H9 (cell line): ENCODE data around the gene B3GNT9. TPM values are rescaled to one million over a fixed set of nuclear protein-coding genes. Genes with fewer than 3 reads are reported as not detected.

Source experiments
- DNase-seq: peaks from one replicate; pipeline ENCODE4 v3.0.0-alpha.2; 2017
- H2AFZ ChIP-seq: one replicate; pipeline ENCODE4 v1.6.1; 2013; ENCODE audit warnings: mild to moderate bottlenecking, low read length, control low read depth, moderate library complexity
- H2AK5ac ChIP-seq: 2 replicates; pipeline ENCODE4 v1.6.1; 2013; ENCODE audit warnings: low read length, control low read depth, mixed read lengths; ENCODE audit not compliant: insufficient read length
- H2BK120ac ChIP-seq: one replicate; pipeline ENCODE4 v1.6.1; 2013; ENCODE audit warnings: low read depth, mild to moderate bottlenecking, low read length, control low read depth, inconsistent platforms; ENCODE audit not compliant: poor library complexity, severe bottlenecking
- H2BK12ac ChIP-seq: 2 replicates; pipeline ENCODE4 v1.6.1; 2013; ENCODE audit warnings: low read length, control low read depth, mixed read lengths, low read depth; ENCODE audit not compliant: insufficient read length
- H2BK15ac ChIP-seq: 2 replicates; pipeline ENCODE4 v1.6.1; 2013; ENCODE audit warnings: low read depth, low read length, control low read depth
- H2BK20ac ChIP-seq: one replicate; pipeline ENCODE4 v1.6.1; 2013; ENCODE audit warnings: low read depth, mild to moderate bottlenecking, low read length, control low read depth, inconsistent platforms; ENCODE audit not compliant: poor library complexity, severe bottlenecking
- H2BK5ac ChIP-seq: 2 replicates; pipeline ENCODE4 v1.6.1; 2013; ENCODE audit warnings: low read length, control low read depth, mixed read lengths; ENCODE audit not compliant: insufficient read length
- H3K14ac ChIP-seq: 2 replicates; pipeline ENCODE4 v1.6.1; 2013; ENCODE audit warnings: low read length, control low read depth; ENCODE audit not compliant: insufficient read depth
- H3K18ac ChIP-seq: 2 replicates; pipeline ENCODE4 v1.6.1; 2013; ENCODE audit warnings: low read depth, mild to moderate bottlenecking, mixed read lengths, low read length, control low read depth; ENCODE audit not compliant: insufficient read length
- H3K23ac ChIP-seq: 2 replicates; pipeline ENCODE4 v1.6.1; 2013; ENCODE audit warnings: low read length, control low read depth, mixed read lengths, low read depth; ENCODE audit not compliant: insufficient read length
- H3K23me2 ChIP-seq: 2 replicates; pipeline ENCODE4 v1.6.1; 2013; ENCODE audit warnings: low read depth, mild to moderate bottlenecking, mixed read lengths, low read length, control low read depth; ENCODE audit not compliant: insufficient read length, poor library complexity, severe bottlenecking
- H3K27ac ChIP-seq: 2 replicates; pipeline ENCODE4 v1.5.1; 2013; ENCODE audit warnings: low read length, control low read depth, mixed read lengths, low read depth; ENCODE audit not compliant: insufficient read length
- H3K27me3 ChIP-seq: 2 replicates; pipeline ENCODE4 v1.6.1; 2013; ENCODE audit warnings: low read length, control low read depth, inconsistent platforms; ENCODE audit not compliant: insufficient read depth
- H3K4ac ChIP-seq: 2 replicates; pipeline ENCODE4 v1.6.1; 2013; ENCODE audit warnings: low read depth, mild to moderate bottlenecking, control low read depth, inconsistent platforms, low read length, moderate library complexity
- H3K4me1 ChIP-seq: 2 replicates; pipeline ENCODE4 v1.6.1; 2013; ENCODE audit warnings: low read length, control low read depth, inconsistent platforms; ENCODE audit not compliant: insufficient read depth
- H3K4me2 ChIP-seq: 2 replicates; pipeline ENCODE4 v1.6.1; 2013; ENCODE audit warnings: low read length, control low read depth, mixed read lengths; ENCODE audit not compliant: insufficient read length, insufficient read depth
- H3K56ac ChIP-seq: 2 replicates; pipeline ENCODE4 v1.6.1; 2013; ENCODE audit warnings: low read depth, mild to moderate bottlenecking, mixed read lengths, low read length, control low read depth; ENCODE audit not compliant: insufficient read length
- H3K79me1 ChIP-seq: 2 replicates; pipeline ENCODE4 v1.6.1; 2013; ENCODE audit warnings: low read depth, mild to moderate bottlenecking, moderate library complexity, low read length, control low read depth, inconsistent platforms; ENCODE audit not compliant: insufficient read depth, poor library complexity, severe bottlenecking
- H3K79me2 ChIP-seq: 2 replicates; pipeline ENCODE4 v1.6.1; 2013; ENCODE audit warnings: low read length, control low read depth, inconsistent platforms; ENCODE audit not compliant: insufficient read depth
- H3K9ac ChIP-seq: 2 replicates; pipeline ENCODE4 v1.6.1; 2013; ENCODE audit warnings: low read length, control low read depth, mixed read lengths; ENCODE audit not compliant: insufficient read length; ENCODE audit errors: extremely low read depth
- H3K9me3 ChIP-seq: one replicate; pipeline ENCODE4 v1.6.1; 2013; ENCODE audit warnings: low read depth, low read length, inconsistent platforms; ENCODE audit not compliant: control insufficient read depth
- H3T11ph ChIP-seq: one replicate; pipeline ENCODE4 v1.6.1; 2013; ENCODE audit warnings: mild to moderate bottlenecking, low read length, control low read depth, inconsistent platforms
- H4K20me1 ChIP-seq: one replicate; pipeline ENCODE4 v1.6.1; 2013; ENCODE audit not compliant: control insufficient read depth, insufficient read length, insufficient read depth
- H4K5ac ChIP-seq: 2 replicates; pipeline ENCODE4 v1.6.1; 2013; ENCODE audit warnings: low read depth, mild to moderate bottlenecking, mixed read lengths, low read length, control low read depth; ENCODE audit not compliant: insufficient read length
- H4K8ac ChIP-seq: replicated peaks from 2 replicates; pipeline ENCODE4 v1.6.1; 2013; ENCODE audit warnings: low read length, control low read depth, mixed read lengths, low read depth; ENCODE audit not compliant: insufficient read length
- H4K91ac ChIP-seq: 2 replicates; pipeline ENCODE4 v1.6.1; 2013; ENCODE audit warnings: low read depth, mild to moderate bottlenecking, moderate library complexity, mixed read lengths, low read length, control low read depth; ENCODE audit not compliant: insufficient read length
- H3K27ac Mint-ChIP-seq, 3 experiments: 2 replicates in 2 of 3; 3 replicates in 1 of 3; pipeline ENCODE4 v1.8.0; 2020 to 2021; ENCODE audit warnings: mixed read lengths in 3 of 3, mild to moderate bottlenecking in 1 of 3, moderate library complexity in 1 of 3
- H3K27me3 Mint-ChIP-seq: 2 replicates; pipeline ENCODE4 v1.8.0; 2021; ENCODE audit warnings: low read depth, mild to moderate bottlenecking, moderate library complexity, mixed read lengths
- H3K36me3 Mint-ChIP-seq, 3 experiments: 2 replicates in 2 of 3; 3 replicates in 1 of 3; pipeline ENCODE4 v1.8.0; 2020 to 2021; ENCODE audit warnings: low read depth in 3 of 3, mixed read lengths in 3 of 3; ENCODE audit not compliant: insufficient read depth in 1 of 3
- H3K4me1 Mint-ChIP-seq, 2 experiments: 2 replicates each; pipeline ENCODE4 v1.8.0; 2020; ENCODE audit warnings: mixed read lengths in 2 of 2
- H3K4me3 Mint-ChIP-seq, 2 experiments: 2 replicates in 1 of 2; 3 replicates in 1 of 2; pipeline ENCODE4 v1.8.0; 2020 to 2021; ENCODE audit warnings: mild to moderate bottlenecking in 2 of 2, mixed read lengths in 2 of 2, moderate library complexity in 1 of 2
- H3K9me3 Mint-ChIP-seq, 2 experiments: 2 replicates in 1 of 2; 3 replicates in 1 of 2; pipeline ENCODE4 v1.8.0; 2020; ENCODE audit warnings: mild to moderate bottlenecking in 2 of 2, mixed read lengths in 2 of 2, moderate library complexity in 1 of 2
- CTCF ChIP-seq: fragments of 200-600 bp; sonication (generic); conservative IDR thresholded peaks from 3 replicates; pipeline ENCODE4 v1.8.0; 2021; ENCODE audit warnings: antibody characterized with exemption, mild to moderate bottlenecking
- WGBS: extraction: QIAGEN DNeasy Blood & Tissue Kit; methylation state at CpG from one replicate; pipeline ENCODE4 v1.1.7; 2013; ENCODE audit warnings: missing lambda C conversion rate, low lambda C conversion rate, mixed read lengths; ENCODE audit not compliant: insufficient read length; ENCODE audit errors: extremely low coverage; 5-methylcytosine and 5-hydroxymethylcytosine counted together
- total RNA-seq: library from RNA; stranded (reverse); gene quantifications from 2 replicates; pipeline ENCODE4 v1.2.1, GENCODE V29; 2021

The B3GNT9 gene
- total RNA-seq, 1 experiment from 2014 or later: 11.2 TPM

- H3K4me1 ChIP-seq: peaks cover 4% of the 10 kb centered on the region; the same call in 1 of the 2 replicates
- H2AFZ ChIP-seq: no peak overlapping the region
- H3T11ph ChIP-seq: no peak overlapping the region
- H4K91ac ChIP-seq: no peak overlapping the region
- no peak overlapping the region for H3K14ac ChIP-seq
- TF ChIP-seq CTCF: no peak
- H4K5ac ChIP-seq: no peak overlapping the region
- H3K23ac ChIP-seq: no peak overlapping the region
- no peak overlapping the region for H3K56ac ChIP-seq
- DNase-seq: no peak
- H2BK20ac ChIP-seq: no peak overlapping the region
- no peak overlapping the region for H3K27ac ChIP-seq
- no peak overlapping the region for H2BK120ac ChIP-seq
- peaks cover 4% of the 10 kb centered on the region for H3K27me3 ChIP-seq
- Mint-ChIP-seq H3K4me1 (peaks cover 30 to 36% of the 10 kb centered on the region in 2 experiments), H3K36me3 (peaks cover 3 to 7% (median 5%) of the 10 kb centered on the region in 3 experiments; a peak in 5 of 7 replicates), H3K27me3 (peaks cover 29% of the 10 kb centered on the region), H3K4me3 (no peak overlapping the region), H3K9me3 (no peaks in the 10 kb centered on the region; a peak in 2 of 5 replicates), H3K27ac (no peak overlapping the region)
- no peak overlapping the region for H4K8ac ChIP-seq
- H3K4ac ChIP-seq: no peak overlapping the region
- H2AK5ac ChIP-seq: no peak overlapping the region
- H3K4me2 ChIP-seq: no peak overlapping the region
- no peak overlapping the region for H3K18ac ChIP-seq
- H3K79me1 ChIP-seq: peaks cover 10% of the 10 kb centered on the region
- no peak overlapping the region for H2BK15ac ChIP-seq
- no CpG with 5 or more reads among the region's 4 CpGs for WGBS
- peaks cover 10% of the 10 kb centered on the region; the same call in 1 of the 2 replicates for H3K79me2 ChIP-seq
- H2BK12ac ChIP-seq: no peak overlapping the region
- H4K20me1 ChIP-seq: no peaks in the 10 kb centered on the region
- H3K23me2 ChIP-seq: peaks cover 18% of the 10 kb centered on the region
- H3K9ac ChIP-seq: no peak overlapping the region
- H3K9me3 ChIP-seq: no peaks in the 10 kb centered on the region
- H2BK5ac ChIP-seq: no peak overlapping the region
Observed at GRCh38 chr16:67188323-67188722, 37.5 kb upstream of the B3GNT9 start.
